ENCODE results near the gene GSG1. TPM values are rescaled to one million over a fixed set of nuclear protein-coding genes. Genes with fewer than 3 reads are reported as not detected.
A peak's percentile ranks its signal among the peaks of the same experiment; 100 is the strongest.

The GSG1 gene
- total RNA-seq, 8 experiments from 2014 or later: 0.29 to 0.79 (median 0.46) TPM; not detected in 1

GRCh38 chr12:13133886-13134285 lies 30.4 kb upstream of the GSG1 start:
- peaks cover 7% of the 10 kb centered on the region in 2 donors for H3K4me1 ChIP-seq (replicated peaks in 1 of 2)
- no peak for ATAC-seq (replicated peaks in 6 of 8)
- no peak overlapping the region for H3K4me3 ChIP-seq
- no peak overlapping the region for H3K27ac ChIP-seq
- WGBS, 10 experiments: 73 to 100% (median 87%) methylated on average over 2 to 4 of the region's 4 CpGs; no CpG with 5 or more reads in 3 of the 10 experiments
- in situ Hi-C loops (cut with MboI; ENCODE audit: low pct_unique_long_range_greater_than_20kb in 2 of 9, low sequenced_read_pairs in 9 of 9, unreplicated experiment in 9 of 9): no loop called here

DNA sequence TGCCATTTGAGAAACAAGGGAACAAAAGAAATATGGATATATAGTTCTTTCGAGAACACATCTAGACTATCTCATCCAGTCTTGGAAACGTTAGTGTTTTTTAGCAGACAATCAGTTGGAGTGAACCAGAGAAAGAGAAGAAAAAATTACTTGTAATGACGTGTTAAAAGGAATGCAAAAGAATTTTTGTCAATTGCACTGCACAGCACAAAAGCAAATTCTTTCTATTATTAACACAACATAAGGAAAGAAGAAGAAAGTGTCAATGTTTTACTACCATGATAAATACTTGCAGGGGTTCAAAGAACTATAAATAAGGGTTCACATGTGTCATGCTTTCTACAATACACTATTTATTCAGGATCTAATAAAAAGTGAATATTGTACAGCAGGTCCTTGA lies 27.5 kb upstream of the GSG1 start:
- 0 to 79% (median 31%) methylated on average over 1 to 3 of the region's 3 CpGs for WGBS, 10 experiments
- Histone ChIP-seq H3K4me1 (replicated peaks in 1 of 2) (peaks cover 5 to 10% of the 10 kb centered on the region in 2 donors), H3K27ac (no peak overlapping the region), H3K4me3 (no peak overlapping the region)
- in situ Hi-C loops (cut with MboI; ENCODE audit: low pct_unique_long_range_greater_than_20kb in 2 of 9, low sequenced_read_pairs in 9 of 9, unreplicated experiment in 9 of 9): no loop called here
- no peak for ATAC-seq (replicated peaks in 6 of 8)

- Histone ChIP-seq H3K4me3 (no peak overlapping the region), H3K27ac (no peak overlapping the region), H3K4me1 (replicated peaks in 1 of 2) (peaks cover 0 to 12% of the 10 kb centered on the region in 2 donors)
- in situ Hi-C loops (cut with MboI; ENCODE audit: low pct_unique_long_range_greater_than_20kb in 2 of 9, low sequenced_read_pairs in 9 of 9, unreplicated experiment in 9 of 9): no loop called here
- 64 to 96% (median 86%) methylated on average over 1 to 8 of the region's 8 CpGs; no CpG with 5 or more reads in 1 of the 10 experiments for WGBS, 10 experiments
- peak in 1 of 8 experiments; percentile 84 for ATAC-seq (replicated peaks in 6 of 8)
Observed at GRCh38 chr12:13128291-13128965, 25.0 kb upstream of the GSG1 start.

GRCh38 chr12:13127444-13127843 lies 24.0 kb upstream of the GSG1 start:
- 6 to 100% (median 79%) methylated on average over 1 to 4 of the region's 5 CpGs for WGBS, 10 experiments
- peak in 1 of 8 experiments; percentile 53 for ATAC-seq (replicated peaks in 6 of 8)
- in situ Hi-C loops (cut with MboI; ENCODE audit: low pct_unique_long_range_greater_than_20kb in 2 of 9, low sequenced_read_pairs in 9 of 9, unreplicated experiment in 9 of 9): no loop called here
- Histone ChIP-seq H3K27ac (no peak overlapping the region), H3K4me1 (replicated peaks in 1 of 2) (peaks cover 0 to 12% of the 10 kb centered on the region in 2 donors), H3K4me3 (no peak overlapping the region)

- in situ Hi-C loops (cut with MboI; ENCODE audit: low pct_unique_long_range_greater_than_20kb in 2 of 9, low sequenced_read_pairs in 9 of 9, unreplicated experiment in 9 of 9): no loop called here
Observed at GRCh38 chr12:13126494-13126893, 23.0 kb upstream of the GSG1 start.

GRCh38 chr12:13125996-13126395 lies 22.5 kb upstream of the GSG1 start:
- no peak overlapping the region for H3K27ac ChIP-seq
- H3K4me3 ChIP-seq: no peak overlapping the region
- peak in 1 of 8 experiments; percentile 18 for ATAC-seq (replicated peaks in 6 of 8)
- in situ Hi-C loops (cut with MboI; ENCODE audit: low pct_unique_long_range_greater_than_20kb in 2 of 9, low sequenced_read_pairs in 9 of 9, unreplicated experiment in 9 of 9): no loop called here
- peaks cover 0 to 12% of the 10 kb centered on the region in 2 donors for H3K4me1 ChIP-seq (replicated peaks in 1 of 2)
- WGBS, 10 experiments: 67 to 100% (median 100%) methylated on average over 1 to 2 of the region's 2 CpGs; no CpG with 5 or more reads in 2 of the 10 experiments

More at GRCh38 chr12:13126494-13126893, 23.0 kb upstream of the GSG1 start:
- ATAC-seq (replicated peaks in 6 of 8): no peak
- no peak overlapping the region for H3K4me3 ChIP-seq
- 25 to 100% (median 85%) methylated on average over 1 to 3 of the region's 3 CpGs for WGBS, 10 experiments
- H3K4me1 ChIP-seq (replicated peaks in 1 of 2): peaks cover 0 to 12% of the 10 kb centered on the region in 2 donors
- H3K27ac ChIP-seq: no peak overlapping the region

GRCh38 chr12:13124656-13125505 lies 21.4 kb upstream of the GSG1 start:
- peaks cover 0 to 9% of the 10 kb centered on the region in 2 donors for H3K4me1 ChIP-seq (replicated peaks in 1 of 2)
- in situ Hi-C loops (cut with MboI; ENCODE audit: low pct_unique_long_range_greater_than_20kb in 2 of 9, low sequenced_read_pairs in 9 of 9, unreplicated experiment in 9 of 9): loop anchor here in 1 of 9 experiments (25.0 kb wide), 1 partner anchor 87 kb away; no protein-coding TSS in a partner anchor
- WGBS, 10 experiments: 50 to 100% (median 71%) methylated on average over 1 to 7 of the region's 8 CpGs; no CpG with 5 or more reads in 1 of the 10 experiments
- no peak overlapping the region for H3K4me3 ChIP-seq
- peak in 5 of 8 experiments; percentile 38 to 80 (median 52) for ATAC-seq (replicated peaks in 6 of 8)
- H3K27ac ChIP-seq: no peak overlapping the region

DNA sequence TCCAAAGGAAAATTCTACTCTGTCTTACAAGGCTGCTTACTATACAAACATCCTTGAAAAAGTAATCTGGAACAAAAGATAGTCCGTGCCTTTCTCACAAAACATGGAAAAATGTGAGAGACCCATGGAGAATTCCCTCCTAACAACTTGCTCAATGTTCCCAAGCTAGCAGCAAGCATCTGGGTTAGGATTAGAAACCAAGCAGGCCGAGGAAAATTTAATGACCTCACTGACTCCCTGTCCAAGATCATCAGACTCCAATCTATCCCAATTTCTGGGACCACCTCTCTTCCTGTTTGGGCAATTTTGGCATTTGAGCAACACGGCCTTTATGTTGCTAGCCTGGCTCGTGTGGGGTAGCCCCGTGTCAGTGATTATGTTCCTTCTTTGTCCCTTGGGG lies 18.1 kb upstream of the GSG1 start:
- H3K4me1 ChIP-seq (replicated peaks in 1 of 2): peaks cover 0 to 6% of the 10 kb centered on the region in 2 donors
- no peak overlapping the region for H3K4me3 ChIP-seq
- ATAC-seq (replicated peaks in 6 of 8): no peak
- in situ Hi-C loops (cut with MboI; ENCODE audit: low pct_unique_long_range_greater_than_20kb in 2 of 9, low sequenced_read_pairs in 9 of 9, unreplicated experiment in 9 of 9): loop anchor here in 1 of 9 experiments (25.0 kb wide), 1 partner anchor 91 kb away; no protein-coding TSS in a partner anchor
- H3K27ac ChIP-seq: no peak overlapping the region
- WGBS, 10 experiments: 60 to 100% (median 88%) methylated on average over 2 to 5 of the region's 5 CpGs; no CpG with 5 or more reads in 2 of the 10 experiments

DNA sequence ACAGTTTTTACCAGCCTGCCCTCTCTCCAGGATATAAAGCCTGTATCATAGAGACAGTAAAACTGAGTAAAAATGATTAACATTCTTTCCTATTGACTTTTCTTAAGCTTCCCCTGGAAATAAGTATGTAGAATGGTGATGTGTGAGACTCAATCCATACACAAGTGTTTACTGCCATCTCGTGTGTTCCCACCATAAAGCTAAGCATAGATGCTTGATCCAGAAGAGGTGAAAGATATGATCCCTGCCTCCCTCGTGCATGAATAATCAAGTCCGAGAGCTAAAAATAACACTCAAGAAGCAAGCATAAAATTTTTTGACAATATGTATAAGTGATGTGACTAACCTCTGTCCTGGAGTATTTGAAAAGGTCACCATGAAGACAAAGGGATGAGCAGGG lies 16.9 kb upstream of the GSG1 start:
- WGBS, 10 experiments: 53 to 94% (median 89%) methylated on average over 1 to 3 of the region's 3 CpGs; no CpG with 5 or more reads in 1 of the 10 experiments
- H3K4me3 ChIP-seq: no peak overlapping the region
- H3K27ac ChIP-seq: no peak overlapping the region
- ATAC-seq (replicated peaks in 6 of 8): peak in 1 of 8 experiments; percentile 96
- peaks cover 0 to 6% of the 10 kb centered on the region in 2 donors for H3K4me1 ChIP-seq (replicated peaks in 1 of 2)
- in situ Hi-C loops (cut with MboI; ENCODE audit: low pct_unique_long_range_greater_than_20kb in 2 of 9, low sequenced_read_pairs in 9 of 9, unreplicated experiment in 9 of 9): loop anchor here in 1 of 9 experiments (25.0 kb wide), 1 partner anchor 92 kb away; no protein-coding TSS in a partner anchor

DNA sequence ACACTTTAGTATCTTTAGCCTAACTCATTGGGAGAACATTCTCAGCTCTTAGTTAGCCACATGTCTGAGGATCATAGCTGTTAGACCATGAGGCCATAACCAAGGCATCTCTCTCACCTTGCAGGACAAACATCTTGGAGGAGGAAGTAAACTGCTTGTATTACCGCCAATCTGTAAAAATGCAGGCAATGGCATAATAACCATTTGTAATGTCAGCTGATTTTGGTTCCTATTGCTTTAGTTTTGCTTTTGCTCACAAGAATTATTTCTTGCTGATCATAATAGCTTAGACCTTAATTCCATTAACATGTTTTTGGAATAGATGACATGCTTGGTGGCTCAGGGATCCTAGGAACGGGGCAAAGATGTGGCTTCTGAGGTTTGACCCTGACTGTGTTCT lies 16.4 kb upstream of the GSG1 start:
- WGBS, 10 experiments: 71 to 100% (median 97%) methylated on average over 1 to 2 of the region's 2 CpGs; no CpG with 5 or more reads in 4 of the 10 experiments
- Histone ChIP-seq H3K27ac (no peak overlapping the region), H3K4me3 (no peak overlapping the region), H3K4me1 (replicated peaks in 1 of 2) (peaks cover 0 to under 1% of the 10 kb centered on the region in 2 donors)
- in situ Hi-C loops (cut with MboI; ENCODE audit: low pct_unique_long_range_greater_than_20kb in 2 of 9, low sequenced_read_pairs in 9 of 9, unreplicated experiment in 9 of 9): loop anchor here in 1 of 9 experiments (25.0 kb wide), 1 partner anchor 92 kb away; no protein-coding TSS in a partner anchor
- no peak for ATAC-seq (replicated peaks in 6 of 8)

GRCh38 chr12:13117029-13117428 lies 13.6 kb upstream of the GSG1 start:
- no peak for ATAC-seq (replicated peaks in 6 of 8)

GRCh38 chr12:13116259-13116658 lies 12.8 kb upstream of the GSG1 start:
- H3K27ac ChIP-seq: no peak overlapping the region
- no peak for ATAC-seq (replicated peaks in 6 of 8)

More at GRCh38 chr12:13117029-13117428, 13.6 kb upstream of the GSG1 start:
- 39 to 85% (median 66%) methylated on average over 3 to 5 of the region's 6 CpGs; no CpG with 5 or more reads in 3 of the 10 experiments for WGBS, 10 experiments
- Histone ChIP-seq H3K27ac (no peak overlapping the region), H3K4me3 (no peak overlapping the region), H3K4me1 (replicated peaks in 1 of 2) (no peaks in the 10 kb centered on the region)
- in situ Hi-C loops (cut with MboI; ENCODE audit: low pct_unique_long_range_greater_than_20kb in 2 of 9, low sequenced_read_pairs in 9 of 9, unreplicated experiment in 9 of 9): loop anchor here in 1 of 9 experiments (25.0 kb wide), 1 partner anchor 95 kb away; no protein-coding TSS in a partner anchor

More at GRCh38 chr12:13116259-13116658, 12.8 kb upstream of the GSG1 start:
- WGBS, 10 experiments: 50 to 100% (median 90%) methylated on average over 1 to 7 of the region's 7 CpGs
- H3K4me3 ChIP-seq: no peak overlapping the region
- in situ Hi-C loops (cut with MboI; ENCODE audit: low pct_unique_long_range_greater_than_20kb in 2 of 9, low sequenced_read_pairs in 9 of 9, unreplicated experiment in 9 of 9): loop anchor here in 1 of 9 experiments (25.0 kb wide), 1 partner anchor 96 kb away; no protein-coding TSS in a partner anchor
- no peaks in the 10 kb centered on the region for H3K4me1 ChIP-seq (replicated peaks in 1 of 2)
